ENCODE measurements around the gene SAA4. TPM values are rescaled to one million over a fixed set of nuclear protein-coding genes. Genes with fewer than 3 reads are reported as not detected.
"Not testable (repeated sequence)": the region's sequence is repeated elsewhere in the genome, so short reads cannot be mapped to it uniquely, and the experiment has no call there.

SAA4 gene
- total RNA-seq, 1 donor from 2014 or later = not detected

DNA sequence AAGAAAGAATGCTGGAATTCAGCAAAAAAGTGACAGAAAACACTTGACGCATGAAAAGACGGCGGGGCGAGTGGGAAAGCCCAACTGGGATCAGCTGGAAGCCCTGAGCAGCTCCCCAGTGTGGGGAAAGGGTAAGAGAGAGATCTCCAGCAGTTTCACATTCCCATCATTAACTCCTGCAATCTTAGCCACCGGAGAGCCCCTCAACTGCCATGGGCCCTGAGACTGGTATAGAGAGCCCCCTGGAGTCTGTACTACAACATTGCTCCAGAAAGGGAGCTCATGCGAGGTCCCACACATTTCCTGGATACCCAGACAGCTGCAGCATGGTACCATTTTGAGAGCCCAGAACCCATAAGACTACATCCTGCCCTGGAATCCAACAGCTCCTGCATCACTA lies 32.9 kb downstream of the SAA4 start:
- DNase-seq (ENCODE audit: low spot score) (no peak), ATAC-seq (no peak)
- intact Hi-C loops (cut with DNase I) = no loop called here

DNA sequence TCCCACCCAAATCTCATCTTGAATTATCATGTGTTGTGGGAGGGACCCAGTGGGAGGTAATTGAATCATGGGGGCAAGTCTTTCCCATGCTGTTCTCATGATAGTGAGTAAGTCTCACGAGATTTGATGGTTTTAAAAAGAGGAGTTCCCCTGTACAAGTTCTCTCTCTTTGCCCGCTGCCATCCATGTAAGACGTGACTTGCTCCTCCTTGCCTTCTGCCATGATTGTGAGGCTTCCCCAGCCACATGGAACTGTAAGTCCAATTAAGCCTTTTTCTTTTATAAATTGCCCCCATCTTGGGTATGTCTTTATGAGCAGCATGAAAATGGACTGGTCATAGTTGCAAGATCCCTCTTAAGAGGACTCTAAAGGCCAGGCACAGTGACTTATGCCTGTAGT lies 38.9 kb downstream of the SAA4 start:
- ATAC-seq; DNase-seq (ENCODE audit: low spot score); intact Hi-C loops (cut with DNase I): not testable (repeated sequence)

DNA sequence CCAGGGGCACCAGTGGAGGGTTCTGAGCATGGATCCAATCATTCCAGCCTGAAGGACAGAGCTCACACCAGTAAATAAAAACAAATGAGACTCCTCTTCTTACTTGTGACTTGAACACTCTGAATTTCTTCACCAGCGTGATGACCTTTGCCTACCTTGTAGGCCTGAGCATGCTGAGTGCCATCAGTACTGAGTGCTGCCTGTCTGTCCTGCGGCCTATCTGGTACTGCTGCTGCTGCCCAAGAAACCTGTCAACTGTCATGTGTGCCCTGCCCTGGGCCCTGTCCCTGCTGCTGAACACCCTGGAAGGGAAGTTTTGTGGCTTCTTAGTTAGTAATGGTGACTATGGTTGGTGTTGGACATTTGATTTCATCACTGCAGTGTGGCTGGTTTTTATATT lies 40.1 kb downstream of the SAA4 start:
- intact Hi-C loops (cut with DNase I) = no loop called here
- DNase-seq (ENCODE audit: low spot score) = no peak
- no peak for ATAC-seq

GRCh38 chr11:18193010-18193409 lies 43.6 kb downstream of the SAA4 start:
- no peak for DNase-seq (ENCODE audit: low spot score)
- no peak for ATAC-seq
- intact Hi-C loops (cut with DNase I) = no loop called here

DNA sequence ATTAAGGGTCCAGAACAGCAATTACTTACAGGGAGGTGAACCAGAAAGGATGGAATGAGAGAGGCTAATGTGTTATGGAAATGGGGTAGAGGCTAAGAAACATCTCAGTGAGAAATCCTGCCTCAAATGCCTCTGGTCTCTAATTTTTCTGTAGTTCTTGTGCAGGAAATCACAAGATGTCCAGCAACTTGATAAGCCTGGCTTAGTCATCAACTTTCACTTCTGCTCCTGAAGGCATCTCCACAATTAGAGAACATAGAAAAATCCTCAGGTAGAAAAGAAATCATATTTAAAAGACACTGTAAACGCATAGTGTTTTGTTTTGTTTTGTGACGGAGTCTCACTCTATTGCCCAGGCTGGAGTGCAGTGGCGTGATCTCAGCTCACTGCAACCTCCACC lies 45.2 kb downstream of the SAA4 start:
- intact Hi-C loops (cut with DNase I) = no loop called here
- DNase-seq (ENCODE audit: low spot score) (no peak), ATAC-seq (no peak)

DNA sequence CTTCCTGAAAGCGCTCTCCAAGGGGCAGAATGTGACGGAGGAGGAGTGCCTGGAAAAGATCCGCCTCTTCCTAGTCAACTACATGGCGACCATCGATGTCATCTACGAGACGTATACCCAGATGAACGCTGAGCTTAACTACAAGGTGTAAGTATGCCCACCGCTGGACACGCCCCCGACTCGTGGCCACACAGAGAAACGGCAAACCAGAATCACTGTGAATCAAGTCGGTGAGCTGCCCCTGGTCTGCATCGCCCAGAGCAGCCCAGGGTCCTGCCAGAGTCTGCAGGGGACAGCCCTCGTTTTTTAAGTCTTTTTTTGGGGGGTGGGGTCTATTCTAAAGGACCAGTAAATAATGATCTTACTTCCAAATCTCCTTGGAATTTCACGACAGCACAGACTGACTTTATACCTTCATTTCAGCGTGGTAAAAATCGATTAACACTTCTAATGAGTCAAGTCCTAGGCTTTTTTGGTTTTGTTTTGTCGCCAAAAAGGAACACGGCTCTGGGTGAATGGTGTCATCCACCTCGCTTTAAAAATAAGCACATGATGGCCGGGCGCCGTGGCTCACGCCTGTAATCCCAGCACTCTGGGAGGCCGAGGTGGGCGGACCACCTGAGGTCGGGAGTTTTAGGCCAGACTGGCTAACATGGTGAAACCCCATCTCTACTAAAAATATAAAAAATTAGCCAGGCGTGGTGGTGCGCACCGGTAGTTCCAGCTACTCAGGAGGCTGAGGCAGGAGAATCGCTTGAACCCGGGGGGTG lies 46.9 kb downstream of the SAA4 start:
- DNase-seq (ENCODE audit: low spot score); ATAC-seq; intact Hi-C loops (cut with DNase I): not testable (repeated sequence)

- ATAC-seq (no peak), DNase-seq (ENCODE audit: low spot score) (no peak)
- intact Hi-C loops (cut with DNase I) = no loop called here
Observed at GRCh38 chr11:18188796-18189195, 47.8 kb downstream of the SAA4 start.

Other genes with a start within 250 kb of the SAA4 start
- 44.1 TPM for gene SERGEF, start 223.8 kb downstream of the SAA4 start, total RNA-seq
- gene TPH1, start 190.5 kb downstream of the SAA4 start, total RNA-seq = 0.89 TPM
- gene SAAL1, start 130.7 kb downstream of the SAA4 start, total RNA-seq = 14.3 TPM
- not detected for gene MRGPRX3, start 104.2 kb downstream of the SAA4 start, total RNA-seq
- not detected for gene MRGPRX4, start 64.0 kb downstream of the SAA4 start, total RNA-seq
- 2.6 TPM for gene SAA2, start 11.9 kb upstream of the SAA4 start, total RNA-seq
- gene SAA1, start 29.5 kb upstream of the SAA4 start, total RNA-seq = 11.6 TPM
- gene HPS5, start 85.3 kb upstream of the SAA4 start, total RNA-seq = 44.5 TPM
- gene GTF2H1, start 85.8 kb upstream of the SAA4 start, total RNA-seq = 53.5 TPM
- 303 TPM for gene LDHA, start 157.8 kb upstream of the SAA4 start, total RNA-seq
- 0.80 TPM for gene LDHC, start 175.5 kb upstream of the SAA4 start, total RNA-seq
- gene LDHAL6A, start 219.1 kb upstream of the SAA4 start, total RNA-seq = not detected